ENCODE measurements around the gene TRAPPC4.
"Not testable (repeated sequence)": the region's sequence is repeated elsewhere in the genome, so short reads cannot be mapped to it uniquely, and the experiment has no call there.

The TRAPPC4 gene

DNA sequence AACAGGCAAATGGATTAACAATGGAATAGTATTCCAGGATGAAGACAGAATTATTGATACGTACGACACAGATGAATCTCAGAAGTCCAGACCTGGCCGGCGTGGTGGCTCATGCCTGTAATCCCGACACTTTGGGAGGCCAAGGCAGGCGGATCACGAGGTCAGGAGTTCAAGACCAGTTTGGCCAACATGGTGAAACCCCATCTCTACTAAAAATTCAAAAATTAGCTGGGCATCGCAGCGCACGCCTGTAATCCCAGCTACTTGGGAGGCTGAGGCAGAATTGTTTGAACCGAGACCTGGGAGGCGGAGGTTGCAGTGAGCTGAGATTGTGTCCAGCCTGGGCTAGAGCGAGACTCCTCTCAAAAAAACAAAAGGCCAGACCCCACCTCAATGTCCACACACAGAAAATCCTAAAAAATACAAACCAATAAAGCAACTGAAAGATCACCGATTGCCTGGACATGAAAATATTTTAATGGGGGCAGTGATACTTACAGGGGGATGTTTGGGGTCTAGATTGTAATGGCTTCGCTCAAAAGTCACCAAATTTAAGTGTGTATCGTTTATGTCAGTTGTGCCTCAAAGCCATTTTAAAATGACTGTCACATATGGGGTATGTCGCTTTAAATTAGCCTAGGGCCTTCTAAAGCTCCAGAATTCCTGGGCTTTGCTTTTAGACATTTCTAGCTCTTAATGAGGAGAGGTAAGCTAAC lies 4.2 kb upstream of the TRAPPC4 start:
- no peak for DNase-seq (ENCODE audit: low read depth in 2 of 2)

DNA sequence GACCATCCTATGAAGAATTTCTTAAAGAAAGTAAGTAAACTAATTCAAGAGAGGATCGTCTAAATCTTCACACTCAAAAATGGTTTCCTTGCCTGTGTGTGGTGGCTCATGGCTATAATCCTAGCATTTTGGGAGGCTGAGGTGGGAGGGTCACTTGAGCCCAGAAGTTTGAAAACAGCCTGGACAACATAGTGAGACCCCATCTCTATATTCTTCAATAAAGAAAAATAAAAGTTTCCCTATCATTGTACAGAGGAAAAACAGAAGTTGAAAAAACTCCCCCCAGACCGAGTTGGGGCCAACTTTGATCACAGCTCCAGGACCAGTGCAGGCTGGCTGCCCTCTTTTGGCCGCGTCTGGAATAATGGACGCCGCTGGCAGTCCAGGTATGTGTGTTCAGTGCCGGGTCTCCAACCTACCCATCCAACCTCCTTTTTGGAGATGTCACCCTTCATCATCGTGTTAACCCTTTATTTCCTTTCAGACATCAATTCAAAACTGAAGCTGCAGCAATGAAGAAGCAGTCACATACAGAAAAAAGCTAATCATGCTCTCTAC lies 3.4 kb upstream of the TRAPPC4 start:
- DNase-seq (ENCODE audit: low read depth in 2 of 2) = no peak

DNA sequence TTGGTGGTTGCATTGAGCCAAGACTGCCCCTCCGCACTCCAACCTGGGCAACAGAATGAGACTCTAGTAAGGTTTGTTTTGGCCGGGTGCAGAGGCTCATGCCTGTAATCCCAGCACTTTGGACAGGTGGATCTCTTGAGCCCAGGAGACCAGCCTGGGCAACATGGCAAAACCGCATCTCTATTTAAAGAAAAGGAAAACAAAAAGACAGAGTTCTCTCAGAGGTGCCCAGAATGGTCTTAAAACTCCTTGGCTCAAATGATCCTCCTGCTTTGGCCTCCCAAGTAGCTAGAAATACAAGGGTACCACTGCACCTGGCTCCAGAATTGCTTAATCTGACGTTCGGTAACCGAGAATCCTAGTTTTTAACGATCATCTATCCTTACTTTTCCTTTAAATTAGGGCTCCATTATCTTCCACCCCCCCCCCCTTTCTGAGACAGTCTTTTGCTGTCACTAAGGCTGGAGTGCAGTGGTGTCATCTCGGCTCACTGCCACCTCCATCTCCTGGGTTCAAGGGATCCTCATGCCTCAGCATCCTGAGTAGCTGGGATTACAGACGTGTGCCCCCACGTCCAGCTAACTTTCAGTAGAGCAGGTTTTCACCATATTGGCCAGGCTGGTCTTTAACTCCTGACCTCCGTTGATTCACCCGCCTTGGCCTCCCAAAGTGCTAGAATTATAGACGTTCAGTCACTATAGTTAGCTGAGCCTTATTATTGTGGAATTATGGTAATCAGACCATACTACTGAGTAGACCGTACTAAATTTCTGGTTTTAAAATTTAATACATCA lies 2.2 kb upstream of the TRAPPC4 start:
- DNase-seq (ENCODE audit: low read depth in 2 of 2) = no peak

DNA sequence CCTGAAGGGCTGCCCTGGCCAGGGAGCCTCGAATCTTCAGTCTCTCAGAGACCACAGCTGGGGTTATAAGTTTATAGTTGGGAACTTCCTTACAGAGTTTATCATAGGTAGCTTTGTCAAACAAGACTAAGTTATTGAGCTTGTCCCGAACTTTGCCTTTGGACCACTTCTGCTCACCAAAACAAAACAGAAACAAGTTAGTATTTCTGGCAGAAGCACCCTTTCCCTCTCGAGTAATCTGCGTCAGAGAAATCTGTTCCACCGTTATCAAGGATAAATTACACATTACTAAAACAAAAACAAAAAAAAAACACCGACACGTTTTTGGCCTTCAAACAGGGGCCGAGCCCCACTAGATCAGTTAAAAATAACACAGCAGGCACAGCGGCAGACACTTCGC lies 1.2 kb upstream of the TRAPPC4 start:
- not testable (repeated sequence) for DNase-seq (ENCODE audit: low read depth in 2 of 2)

DNA sequence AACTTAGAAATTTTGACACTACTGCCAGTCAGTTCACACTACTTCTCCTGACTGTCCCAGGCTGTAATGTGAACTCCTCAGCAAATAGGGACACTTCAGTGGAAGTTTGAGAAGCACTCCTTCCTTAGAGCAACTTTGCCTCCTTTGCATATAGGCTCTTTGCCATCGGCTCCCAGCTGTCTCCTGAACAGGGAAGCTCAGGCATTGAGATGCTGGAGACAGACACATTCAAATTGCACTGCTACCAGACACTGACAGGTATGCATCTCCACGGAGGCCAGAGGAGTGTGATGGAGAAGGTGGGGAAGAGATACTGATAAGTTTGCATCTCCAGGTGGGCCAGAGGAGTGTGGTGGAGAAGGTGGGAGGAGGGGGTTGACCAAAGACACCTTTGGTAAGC lies 1.4 kb downstream of the TRAPPC4 start:
- no peak for DNase-seq (ENCODE audit: low read depth in 2 of 2)

DNA sequence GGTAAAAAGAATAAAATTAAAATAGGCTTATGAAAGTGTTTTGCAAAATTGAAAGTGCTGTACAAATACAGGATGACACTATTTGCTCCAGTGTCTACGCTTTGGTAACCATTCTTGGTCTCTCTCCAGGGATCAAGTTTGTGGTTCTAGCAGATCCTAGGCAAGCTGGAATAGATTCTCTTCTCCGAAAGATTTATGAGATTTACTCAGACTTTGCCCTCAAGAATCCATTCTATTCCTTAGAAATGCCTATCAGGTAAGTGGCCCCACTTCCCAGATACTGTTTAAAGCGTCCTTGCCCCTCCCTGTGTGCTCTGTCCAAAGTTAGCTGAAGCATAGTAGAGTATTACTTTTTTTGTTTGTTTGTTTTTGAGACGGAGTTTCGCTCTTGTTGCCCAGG lies 3.1 kb downstream of the TRAPPC4 start:
- no peak for DNase-seq (ENCODE audit: low read depth in 2 of 2)

DNA sequence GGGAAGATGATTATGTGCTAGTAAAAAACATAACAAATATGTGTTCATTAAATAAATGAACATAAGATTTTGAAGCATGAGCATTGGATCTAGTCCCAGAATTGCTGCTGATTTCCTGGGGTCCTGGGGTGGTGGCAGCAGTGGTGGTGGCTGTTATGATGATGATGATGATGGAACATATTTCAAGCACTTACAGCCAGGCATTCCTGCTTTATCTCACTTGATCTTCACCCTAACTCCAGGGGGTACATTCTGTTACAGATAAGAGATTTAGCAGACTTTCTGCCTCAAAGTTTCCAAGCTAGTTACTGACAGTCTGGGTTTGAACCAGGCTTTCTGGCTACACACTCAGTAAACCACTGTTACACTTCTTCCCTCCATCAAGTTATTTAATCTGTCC lies 5.2 kb downstream of the TRAPPC4 start:
- DNase-seq (ENCODE audit: low read depth in 2 of 2) = no peak

DNA sequence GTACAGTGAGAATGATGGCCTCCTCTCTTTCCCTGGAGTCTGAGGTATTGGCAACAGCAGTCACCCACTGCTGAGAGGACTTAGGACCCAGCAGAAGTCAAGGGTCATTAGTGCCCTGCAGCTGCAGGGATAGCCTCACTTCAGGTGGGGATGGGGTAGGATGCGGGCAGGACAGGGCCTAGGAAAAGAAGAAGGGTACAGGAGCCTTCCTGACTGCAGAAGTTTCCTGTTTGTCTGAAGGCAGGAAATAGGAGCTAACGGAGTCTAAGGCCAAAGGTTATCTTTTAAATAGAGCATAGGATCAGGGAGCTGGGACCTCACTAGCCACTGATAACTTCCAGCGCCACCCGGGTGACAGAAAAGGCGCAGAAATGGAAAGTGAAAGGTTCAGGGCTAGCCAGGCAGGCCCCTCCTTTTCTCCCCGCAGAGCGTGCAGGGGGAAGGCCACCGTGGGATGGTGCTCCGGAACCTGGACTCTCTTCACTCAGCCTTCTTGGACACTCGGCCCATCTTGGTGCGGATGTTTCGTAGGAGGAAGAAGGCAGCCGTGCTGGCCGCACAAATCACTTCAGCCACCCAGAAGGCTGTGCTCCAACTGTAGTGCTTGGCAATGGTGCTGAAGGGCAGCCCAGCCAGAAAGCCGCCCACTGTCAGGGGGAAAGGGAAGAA lies 6.0 kb downstream of the TRAPPC4 start:
- no peak for DNase-seq (ENCODE audit: low read depth in 2 of 2)

DNA sequence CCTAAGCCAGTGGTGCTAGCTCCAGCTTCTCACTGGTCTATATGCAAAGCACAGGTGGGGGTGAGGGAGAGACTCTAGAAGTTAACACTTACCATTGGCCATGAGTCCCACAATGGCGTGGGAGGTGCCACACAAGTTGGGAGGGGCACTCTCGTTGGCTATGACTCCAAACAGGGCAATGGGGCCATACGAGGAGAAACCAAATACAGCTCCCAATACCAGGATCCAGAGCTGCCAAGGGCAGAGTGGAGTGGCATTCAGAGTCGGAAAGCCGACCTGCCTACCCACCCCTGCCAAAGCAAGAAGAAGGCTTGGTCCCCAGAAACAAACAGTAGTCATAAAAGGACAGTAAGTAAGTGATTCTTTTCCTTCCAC lies 6.5 kb downstream of the TRAPPC4 start:
- no peak for DNase-seq (ENCODE audit: low read depth in 2 of 2)

DNA sequence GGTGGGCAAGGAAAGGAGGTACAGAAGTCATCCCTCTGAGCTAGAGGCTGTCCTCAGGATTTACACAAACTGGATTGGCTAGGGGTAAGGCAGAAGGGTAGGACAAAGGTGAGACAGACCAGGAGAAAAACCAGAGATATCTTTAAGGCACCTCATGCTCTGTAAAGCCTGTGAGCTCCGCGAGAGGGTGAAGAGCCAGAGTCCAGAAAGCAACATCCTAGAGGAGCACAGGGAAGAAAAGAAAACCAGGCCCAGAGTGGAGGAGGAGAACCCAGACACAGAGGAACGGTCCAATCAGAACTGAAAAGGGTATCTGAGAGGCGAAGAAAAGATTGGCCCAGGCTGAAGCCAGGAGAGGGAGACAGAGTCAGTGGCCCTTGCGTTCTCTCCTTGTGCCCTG lies 7.0 kb downstream of the TRAPPC4 start:
- DNase-seq (ENCODE audit: low read depth in 2 of 2) = no peak

DNA sequence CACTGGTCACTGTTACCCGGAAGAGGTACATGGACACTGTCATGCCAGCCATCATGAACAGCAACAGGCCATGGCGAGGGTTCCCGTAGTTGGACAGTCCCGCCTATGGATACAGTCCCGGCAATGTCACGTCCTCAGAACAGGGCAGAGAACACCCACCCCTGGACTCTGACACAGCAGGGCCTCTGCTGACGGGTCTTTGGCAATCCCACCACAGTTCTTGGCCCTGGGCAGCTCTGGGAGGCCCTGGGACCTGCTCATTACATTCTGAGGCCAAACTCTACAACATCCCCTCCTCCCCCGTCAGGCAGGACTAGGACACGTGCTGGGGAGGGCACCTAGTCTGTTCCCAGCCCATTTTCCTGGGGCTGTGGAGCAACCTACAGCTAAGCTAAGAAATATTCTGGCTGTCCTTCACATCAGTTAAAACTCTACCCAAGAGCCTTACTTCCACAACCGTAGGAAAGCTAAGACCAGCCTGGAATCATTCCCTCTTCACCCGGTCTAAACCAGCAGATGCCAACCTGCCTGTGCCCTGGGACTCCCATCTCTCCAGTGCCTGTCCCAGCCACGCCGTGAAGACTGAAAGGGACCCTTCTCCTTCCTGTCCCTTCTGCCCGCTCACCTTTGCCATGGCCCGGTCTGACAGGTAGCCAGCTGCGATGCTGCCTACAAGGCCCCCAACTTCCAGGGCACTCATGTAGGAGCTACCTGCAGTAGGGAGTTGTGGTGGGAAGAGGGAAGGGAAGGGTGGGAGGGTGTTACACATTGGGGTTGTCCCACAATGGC lies 7.6 kb downstream of the TRAPPC4 start:
- DNase-seq (ENCODE audit: low read depth in 2 of 2) = no peak

DNA sequence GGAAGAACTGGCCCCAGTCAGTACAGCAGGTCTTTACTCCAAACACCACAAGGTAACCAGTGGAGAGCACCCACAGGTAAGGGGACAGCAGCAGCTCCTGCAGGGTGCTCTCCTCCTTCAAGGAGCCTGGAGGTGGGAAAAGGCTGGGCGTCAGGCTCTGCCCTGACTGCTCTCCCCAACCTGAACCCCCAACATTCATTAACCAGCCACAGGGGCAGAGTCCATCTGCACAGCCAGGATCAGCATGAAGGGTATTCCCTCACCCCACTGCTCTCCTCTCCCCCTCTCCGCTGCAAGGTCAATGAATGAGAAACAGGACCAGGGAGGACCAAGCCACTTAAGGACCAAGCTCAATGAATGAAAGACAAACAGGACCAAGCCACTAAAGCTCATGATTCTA lies 8.4 kb downstream of the TRAPPC4 start:
- DNase-seq (ENCODE audit: low read depth in 2 of 2) = no peak

DNA sequence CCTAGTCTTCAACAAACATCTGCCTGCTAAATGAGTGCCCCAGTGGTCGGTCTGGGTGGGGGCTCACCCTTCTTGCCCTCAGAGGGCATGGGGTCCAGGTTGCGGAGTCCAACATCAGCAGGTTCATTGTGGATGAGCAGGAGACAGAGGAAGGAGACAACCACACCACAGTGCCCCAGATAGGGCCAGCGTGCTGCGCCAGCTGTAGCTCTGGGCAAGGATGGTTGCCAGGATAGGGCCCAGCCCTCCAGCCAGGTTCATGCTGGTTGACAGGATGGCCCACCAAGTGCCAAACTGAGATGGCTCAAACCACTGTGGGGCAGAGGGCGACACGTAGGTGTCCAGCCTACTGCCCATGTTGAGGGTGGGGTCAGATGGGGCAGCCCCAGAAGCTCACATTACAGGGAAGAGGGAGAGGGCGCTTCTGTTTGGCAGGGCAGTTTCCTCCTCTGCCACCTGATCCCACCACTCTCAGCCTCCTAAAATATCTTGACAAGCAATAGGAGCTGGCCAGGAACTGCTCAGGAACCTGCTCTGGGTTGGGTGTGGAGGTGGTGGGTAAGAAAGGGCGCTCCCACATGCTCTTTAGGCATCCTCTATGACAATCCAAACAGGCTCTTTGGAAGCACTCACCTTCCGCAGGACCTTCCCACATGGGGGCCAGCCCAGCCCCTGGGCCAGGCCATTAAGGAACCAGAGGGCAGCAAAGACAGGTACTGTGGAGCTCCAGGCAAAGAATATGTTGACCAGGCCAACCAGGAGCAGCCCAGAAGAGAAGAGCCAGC lies 9.2 kb downstream of the TRAPPC4 start:
- DNase-seq (ENCODE audit: low read depth in 2 of 2) = no peak

DNA sequence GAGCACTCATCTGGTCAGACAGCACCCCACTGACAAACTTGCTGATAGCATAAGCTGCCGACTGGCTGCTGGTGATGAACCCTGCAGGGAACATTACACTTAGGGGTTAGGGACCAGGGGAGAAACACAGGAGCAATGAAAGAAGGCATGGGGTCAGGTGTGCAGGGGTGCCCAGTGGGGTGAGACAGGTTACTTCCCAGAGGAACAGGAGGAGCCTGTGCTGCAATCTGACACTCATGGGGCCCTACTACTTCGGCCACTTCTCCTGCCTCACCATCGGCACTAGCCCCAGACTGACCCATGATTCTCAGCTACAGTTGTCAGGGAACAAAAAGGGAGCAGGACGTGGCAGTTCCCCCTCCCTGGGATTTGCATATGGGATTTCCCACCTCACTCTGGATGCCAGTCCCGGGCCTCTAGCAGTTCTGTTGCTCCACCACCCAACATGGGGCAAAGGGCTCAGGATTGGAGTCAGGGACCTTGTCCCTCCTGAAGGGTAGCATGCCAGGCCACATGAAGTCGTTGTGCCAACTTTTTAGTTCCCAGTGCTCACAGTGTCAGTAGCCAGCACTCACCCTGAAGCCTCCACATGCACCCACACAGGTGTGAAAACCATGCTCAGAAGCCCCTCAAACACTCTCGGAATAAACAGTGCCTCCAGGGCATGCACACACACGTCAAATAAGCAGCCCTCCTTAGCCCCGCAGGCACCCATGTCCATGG lies 9.9 kb downstream of the TRAPPC4 start:
- no peak for DNase-seq (ENCODE audit: low read depth in 2 of 2)

DNA sequence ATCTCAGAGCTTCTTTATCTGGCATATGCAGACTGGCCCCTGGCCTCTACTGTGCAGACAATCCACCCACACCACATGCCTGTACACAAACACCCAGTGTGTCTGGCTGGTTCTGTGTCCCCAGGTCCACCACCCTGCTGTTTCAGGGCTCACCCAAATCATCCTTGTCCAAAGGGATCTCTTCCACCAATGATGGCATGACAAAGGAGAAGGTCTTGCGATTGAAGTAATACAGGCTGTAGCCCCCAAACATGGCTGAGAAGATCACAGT lies 10.4 kb downstream of the TRAPPC4 start:
- DNase-seq (ENCODE audit: low read depth in 2 of 2) = no peak

DNA sequence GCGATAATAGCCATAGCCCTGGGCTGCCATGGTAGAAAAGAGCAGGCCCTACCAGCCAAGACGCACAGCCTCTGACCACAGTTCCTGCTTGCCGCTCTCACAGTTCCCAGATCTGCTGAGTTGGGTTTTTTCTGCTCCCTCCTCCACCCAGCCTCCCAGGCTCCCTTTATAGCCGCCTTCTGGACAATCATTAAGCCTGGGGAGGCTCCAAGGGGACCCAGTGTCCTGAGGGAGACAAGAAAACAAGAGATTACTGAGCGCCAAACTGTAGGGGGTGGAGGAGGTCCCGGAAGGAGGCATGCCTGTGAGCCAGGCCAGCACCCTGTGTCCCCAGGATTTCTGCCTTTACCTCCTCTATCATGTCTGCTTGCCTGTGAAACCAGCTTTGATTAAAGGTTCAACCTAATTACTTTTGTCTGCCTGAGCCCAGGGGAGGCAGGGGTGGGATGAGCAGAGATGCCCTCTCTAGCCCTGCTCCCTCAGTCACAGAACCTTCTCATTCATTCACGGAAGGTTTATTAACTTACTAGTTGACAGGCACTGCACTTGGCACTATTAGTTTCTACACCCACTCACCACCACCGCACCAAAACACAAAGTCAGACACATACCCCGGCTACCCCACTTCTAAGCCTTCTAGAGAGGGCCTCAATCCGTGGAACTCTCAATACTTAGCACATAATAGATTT lies 10.9 kb downstream of the TRAPPC4 start:
- peak in 1 of 2 donors; percentile 37 for DNase-seq (ENCODE audit: low read depth in 2 of 2)

DNA sequence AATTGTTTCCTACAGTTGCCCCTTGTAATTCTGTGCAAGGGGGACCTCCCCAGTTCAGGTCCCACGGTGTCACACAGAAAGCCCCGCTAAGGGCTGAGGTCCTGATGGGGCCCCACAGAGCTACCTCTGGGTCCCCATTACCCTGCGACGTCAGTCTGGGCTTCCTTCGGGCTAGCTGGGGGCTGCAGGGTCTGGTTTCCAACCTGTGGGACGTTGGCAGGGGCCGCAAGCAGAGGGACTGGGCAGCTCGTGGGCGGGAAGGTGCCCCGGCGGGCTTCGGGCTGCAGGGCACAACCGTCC lies 11.4 kb downstream of the TRAPPC4 start:
- DNase-seq (ENCODE audit: low read depth in 2 of 2) = no peak

DNA sequence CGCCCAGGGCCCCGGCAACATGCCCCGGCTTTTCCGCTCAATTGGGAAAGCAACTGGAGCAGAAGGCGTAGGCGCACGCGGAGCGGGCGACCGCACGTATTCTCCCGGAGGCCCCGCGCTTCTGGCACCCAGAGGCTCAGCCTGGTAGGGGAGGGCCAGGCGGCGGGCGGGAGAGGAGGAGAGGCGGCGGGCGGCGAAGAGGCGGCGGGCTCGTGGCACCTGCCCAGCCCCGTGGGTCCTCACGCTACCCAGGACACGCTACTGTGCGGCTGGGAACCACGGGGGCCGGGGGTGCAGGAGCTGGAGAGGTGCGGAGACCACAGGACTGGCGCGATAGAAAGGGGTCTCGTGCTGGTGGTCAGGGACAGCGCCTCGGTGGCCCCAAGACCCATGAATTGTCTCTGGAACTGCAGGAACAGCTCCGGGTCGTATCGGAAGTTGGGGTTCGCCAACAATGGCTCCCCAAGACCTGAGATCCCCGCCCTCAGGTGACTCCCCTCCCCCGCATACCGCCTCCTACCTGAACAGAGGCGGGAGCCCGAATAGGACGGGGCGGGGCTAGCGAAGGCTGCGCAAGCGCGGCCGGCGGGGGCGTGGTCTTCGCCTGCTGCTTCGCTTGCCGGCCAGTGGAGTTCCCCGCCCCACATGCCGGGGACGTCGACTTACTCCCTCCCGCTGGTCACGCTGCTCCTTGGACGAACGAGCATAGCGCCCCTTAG lies 11.9 kb downstream of the TRAPPC4 start, which contains the start of gene SLC37A4:
Gene SLC37A4 (minus strand): TSS at position 549 of the 719 bp plus-strand sequence.
- peak; percentile 98 to 100 for DNase-seq (ENCODE audit: low read depth in 2 of 2)

DNA sequence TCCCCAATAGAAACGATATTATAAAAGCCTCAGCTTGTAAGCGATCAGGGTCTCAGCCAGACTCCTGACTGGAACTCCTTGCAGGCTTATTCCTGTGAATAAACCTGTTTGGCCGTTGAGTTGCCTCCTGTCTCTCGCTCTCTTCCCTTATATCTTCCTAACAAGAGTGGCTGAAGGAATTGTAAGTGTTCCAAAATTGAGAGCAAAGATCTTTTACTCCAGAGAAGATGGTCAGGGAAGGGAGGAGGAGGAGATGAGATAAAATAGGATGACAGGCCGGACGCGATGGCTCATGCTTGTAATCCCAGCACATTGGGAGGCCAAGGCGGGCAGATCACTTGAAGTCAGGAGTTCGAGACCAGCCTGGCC lies 13.3 kb downstream of the TRAPPC4 start:
- no peak for DNase-seq (ENCODE audit: low read depth in 2 of 2)
